GM12801 (cell line): ENCODE measurements around the gene SPR.

Experiments used
- TF ChIP-seq, protein P1 (sequence below): IDR thresholded peaks from one replicate; pipeline ENCODE4 v1.5.1; 2011; ENCODE audit warnings: control low read depth; ENCODE audit not compliant: insufficient read length; ENCODE audit errors: extremely low read depth

The SPR gene

DNA sequence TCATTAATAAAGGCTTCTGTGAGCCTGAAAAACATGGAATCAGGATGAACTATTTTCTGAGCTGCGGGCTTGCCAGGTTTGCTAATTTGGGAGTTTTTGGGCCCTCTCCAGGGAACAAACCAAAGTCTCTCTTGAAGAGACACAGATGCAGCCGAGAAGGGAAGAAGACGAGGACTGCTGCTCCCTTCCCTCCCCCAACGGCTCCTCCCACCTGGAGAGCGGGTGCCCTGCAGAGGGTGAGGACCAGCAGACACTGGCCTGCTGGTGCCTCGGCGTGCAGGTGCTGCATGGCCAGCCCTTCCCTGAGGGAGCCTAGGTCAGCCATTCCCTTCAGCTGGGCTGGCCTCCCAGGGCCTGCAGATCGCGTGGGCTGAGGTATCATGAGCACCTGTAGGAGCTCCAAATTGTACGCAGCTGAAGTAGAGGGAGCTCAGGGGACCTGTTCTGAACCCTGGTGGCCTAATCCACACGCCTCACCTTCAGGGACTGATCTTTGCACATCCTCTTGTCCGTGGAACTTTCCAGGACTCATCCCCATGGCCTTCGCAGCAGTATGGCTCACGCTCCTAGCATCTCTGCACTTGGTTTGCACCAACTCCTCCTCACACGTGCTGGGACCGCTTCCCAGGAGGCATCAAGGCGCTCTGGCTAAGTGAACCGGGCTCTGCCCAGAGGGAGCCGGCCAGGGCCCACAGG lies 49.6 kb downstream of the SPR start:
- TF ChIP-seq, protein P1, sequence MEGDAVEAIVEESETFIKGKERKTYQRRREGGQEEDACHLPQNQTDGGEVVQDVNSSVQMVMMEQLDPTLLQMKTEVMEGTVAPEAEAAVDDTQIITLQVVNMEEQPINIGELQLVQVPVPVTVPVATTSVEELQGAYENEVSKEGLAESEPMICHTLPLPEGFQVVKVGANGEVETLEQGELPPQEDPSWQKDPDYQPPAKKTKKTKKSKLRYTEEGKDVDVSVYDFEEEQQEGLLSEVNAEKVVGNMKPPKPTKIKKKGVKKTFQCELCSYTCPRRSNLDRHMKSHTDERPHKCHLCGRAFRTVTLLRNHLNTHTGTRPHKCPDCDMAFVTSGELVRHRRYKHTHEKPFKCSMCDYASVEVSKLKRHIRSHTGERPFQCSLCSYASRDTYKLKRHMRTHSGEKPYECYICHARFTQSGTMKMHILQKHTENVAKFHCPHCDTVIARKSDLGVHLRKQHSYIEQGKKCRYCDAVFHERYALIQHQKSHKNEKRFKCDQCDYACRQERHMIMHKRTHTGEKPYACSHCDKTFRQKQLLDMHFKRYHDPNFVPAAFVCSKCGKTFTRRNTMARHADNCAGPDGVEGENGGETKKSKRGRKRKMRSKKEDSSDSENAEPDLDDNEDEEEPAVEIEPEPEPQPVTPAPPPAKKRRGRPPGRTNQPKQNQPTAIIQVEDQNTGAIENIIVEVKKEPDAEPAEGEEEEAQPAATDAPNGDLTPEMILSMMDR: no peak

DNA sequence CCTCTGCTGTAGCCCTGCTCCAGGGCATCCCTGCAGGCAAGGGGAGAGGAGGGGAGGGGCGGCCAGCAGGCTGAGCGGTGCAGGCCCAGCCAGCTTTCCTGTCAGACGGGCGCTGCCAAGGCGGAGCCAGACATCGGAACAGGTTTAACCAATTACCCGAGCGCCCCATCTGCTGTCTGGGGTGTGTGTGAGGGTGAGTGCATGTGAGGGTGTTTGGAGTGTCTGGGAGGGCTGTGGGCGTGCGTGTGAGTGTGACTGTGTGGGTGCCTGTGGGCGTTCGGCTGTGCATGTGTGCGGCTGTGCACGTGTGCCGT lies 50.1 kb downstream of the SPR start:
- TF ChIP-seq, protein P1: no peak

DNA sequence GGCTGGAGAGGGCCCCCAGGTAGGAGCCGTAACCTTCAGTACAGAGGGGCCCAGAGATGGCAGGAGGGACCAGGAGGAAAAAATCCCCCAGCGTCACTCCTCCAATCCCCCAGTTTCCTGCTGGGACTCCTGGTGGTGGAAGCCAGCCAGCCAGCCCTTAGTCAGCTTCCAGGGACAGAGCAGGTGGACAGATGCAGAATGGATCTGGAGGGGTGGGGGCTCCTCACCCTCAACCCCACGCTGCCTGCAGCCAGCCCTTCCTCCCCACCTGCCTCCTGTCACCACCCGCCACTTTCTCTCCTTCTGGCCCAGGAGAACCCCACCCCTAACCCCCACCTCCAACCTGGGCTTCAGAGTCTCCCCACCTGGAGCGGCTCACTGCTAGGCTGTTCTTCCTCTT lies 51.2 kb downstream of the SPR start:
- TF ChIP-seq, protein P1: no peak

DNA sequence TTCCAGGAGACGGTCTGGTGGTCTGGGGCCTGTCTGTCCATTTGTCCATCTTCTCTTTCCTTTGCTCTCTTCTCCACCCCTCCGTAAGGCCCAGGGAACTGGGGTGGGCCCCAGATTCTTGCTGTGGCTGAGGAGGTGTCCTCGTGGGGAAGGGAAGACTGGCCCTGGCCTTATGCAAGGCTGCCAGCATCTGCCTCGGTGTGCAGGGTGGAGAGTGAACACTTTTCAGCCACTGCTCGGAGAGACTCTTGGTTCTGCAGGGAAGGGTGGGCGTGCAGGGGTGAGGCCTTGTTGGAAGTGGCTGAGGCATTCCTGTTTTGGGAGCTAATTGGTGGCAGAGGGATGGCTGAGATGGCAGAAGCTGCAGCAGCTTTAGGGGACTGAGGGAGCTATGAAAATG lies 53.2 kb downstream of the SPR start:
- TF ChIP-seq, protein P1: no peak

DNA sequence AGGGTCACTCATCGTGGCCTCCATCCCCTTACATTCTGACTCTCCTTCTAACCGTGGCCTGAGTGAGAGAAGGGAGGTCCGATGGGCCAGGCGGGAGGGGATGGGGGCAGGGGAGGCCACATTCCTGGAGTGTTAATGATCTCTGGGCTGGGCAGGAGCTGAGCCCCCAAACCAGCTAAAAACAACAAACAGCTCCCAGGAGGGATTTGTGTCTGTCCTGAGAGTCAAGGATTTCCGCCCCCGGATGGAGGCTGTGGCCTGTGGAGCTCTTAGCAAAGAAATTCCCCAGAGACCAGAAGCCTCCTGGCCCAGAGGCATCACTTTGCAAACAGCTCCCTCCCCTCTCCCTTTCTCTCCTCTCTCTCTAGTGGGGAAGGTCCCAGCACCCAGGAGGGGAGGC lies 53.6 kb downstream of the SPR start:
- TF ChIP-seq, protein P1: no peak
